Glutamatergic neuron (in vitro differentiated cells): ENCODE measurements around the gene RGMB. TPM values are rescaled to one million over a fixed set of nuclear protein-coding genes. Genes with fewer than 3 reads are reported as not detected.
"Not testable (repeated sequence)": the region's sequence is repeated elsewhere in the genome, so short reads cannot be mapped to it uniquely, and the experiment has no call there.

ENCODE experiments used
- DNase-seq: peaks from one replicate; pipeline ENCODE4 v3.0.0; 2022
- H3K27ac Mint-ChIP-seq: one replicate; pipeline ENCODE4 v1.8.0; 2020; ENCODE audit warnings: mild to moderate bottlenecking, mixed read lengths, inconsistent platforms; ENCODE audit not compliant: unreplicated experiment
- H3K27me3 Mint-ChIP-seq: one replicate; pipeline ENCODE4 v1.8.0; 2020; ENCODE audit warnings: mild to moderate bottlenecking, moderate library complexity, mixed read lengths, inconsistent platforms; ENCODE audit not compliant: unreplicated experiment
- H3K36me3 Mint-ChIP-seq: one replicate; pipeline ENCODE4 v1.8.0; 2020; ENCODE audit warnings: mild to moderate bottlenecking, mixed read lengths, inconsistent platforms; ENCODE audit not compliant: unreplicated experiment
- H3K4me1 Mint-ChIP-seq: one replicate; pipeline ENCODE4 v1.8.0; 2020; ENCODE audit warnings: mild to moderate bottlenecking, low read depth, mixed read lengths, inconsistent platforms; ENCODE audit not compliant: unreplicated experiment
- H3K4me3 Mint-ChIP-seq: one replicate; pipeline ENCODE4 v1.8.0; 2020; ENCODE audit warnings: mild to moderate bottlenecking, mixed read lengths, inconsistent platforms; ENCODE audit not compliant: unreplicated experiment
- H3K9me3 Mint-ChIP-seq: one replicate; pipeline ENCODE4 v1.8.0; 2020; ENCODE audit warnings: mild to moderate bottlenecking, moderate library complexity, mixed read lengths, inconsistent platforms; ENCODE audit not compliant: unreplicated experiment
- CTCF ChIP-seq: fragments of 200-600 bp; sonication (generic); IDR thresholded peaks from one replicate; pipeline ENCODE4 v1.5.0; 2021; ENCODE audit not compliant: partially characterized antibody, unreplicated experiment
- total RNA-seq: library from RNA; stranded (reverse); fragmentation: NEBNext Ultra II Directional; extraction: Animal tissue kit (Norgen Biotek cat#: 25700); gene quantifications from one replicate; pipeline ENCODE4 v1.2.1, GENCODE V29; 2021; ENCODE audit not compliant: unreplicated experiment

The RGMB gene
- total RNA-seq, 1 donor from 2014 or later, result 95.9 TPM

GRCh38 chr5:98735806-98736507 is 37.5 kb upstream of the RGMB start:
- H3K36me3 Mint-ChIP-seq, result peaks cover 8% of the 10 kb centered on the region
- TF ChIP-seq CTCF, result no peak
- H3K4me1 Mint-ChIP-seq, result no peaks in the 10 kb centered on the region
- no peak for DNase-seq
- no peaks in the 10 kb centered on the region for H3K27me3 Mint-ChIP-seq
- no peak overlapping the region for H3K4me3 Mint-ChIP-seq
- no peaks in the 10 kb centered on the region for H3K9me3 Mint-ChIP-seq
- no peak overlapping the region for H3K27ac Mint-ChIP-seq

GRCh38 chr5:98736753-98737152 is 36.7 kb upstream of the RGMB start:
- Mint-ChIP-seq H3K4me3 (no peak overlapping the region), H3K9me3 (no peaks in the 10 kb centered on the region), H3K27me3 (no peaks in the 10 kb centered on the region), H3K4me1 (peaks cover under 1% of the 10 kb centered on the region), H3K36me3 (peaks cover 8% of the 10 kb centered on the region), H3K27ac (no peak overlapping the region)
- no peak for TF ChIP-seq CTCF
- no peak for DNase-seq

DNA sequence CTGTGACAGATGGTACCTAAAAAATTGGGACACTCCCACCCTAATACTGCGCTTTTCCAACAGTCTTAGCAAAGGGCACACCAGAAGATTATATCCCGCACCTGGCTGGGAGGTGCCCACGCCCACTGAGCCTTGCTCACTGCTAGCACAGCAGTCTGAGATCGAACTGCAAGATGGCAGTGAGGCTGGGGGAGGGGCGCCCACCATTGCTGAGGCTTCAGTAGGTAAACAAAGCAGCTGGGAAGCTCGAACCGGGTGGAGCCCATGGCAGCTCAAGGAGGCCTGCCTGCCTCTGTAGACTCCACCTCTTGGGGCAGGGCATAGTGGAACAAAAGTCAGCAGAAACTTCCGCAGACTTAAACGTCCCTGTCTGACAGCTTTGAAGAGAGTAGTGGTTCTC is 36.0 kb upstream of the RGMB start:
- not testable (repeated sequence) for H3K36me3 Mint-ChIP-seq

GRCh38 chr5:98738481-98739149 is 34.8 kb upstream of the RGMB start:
- H3K27ac Mint-ChIP-seq, DNase-seq, H3K27me3 Mint-ChIP-seq, H3K9me3 Mint-ChIP-seq, H3K4me3 Mint-ChIP-seq, H3K4me1 Mint-ChIP-seq, H3K36me3 Mint-ChIP-seq: not testable (repeated sequence)

More for the DNA sequence above, 36.0 kb upstream of the RGMB start:
- not testable (repeated sequence) for DNase-seq, H3K4me1 Mint-ChIP-seq, H3K27ac Mint-ChIP-seq, H3K9me3 Mint-ChIP-seq, H3K27me3 Mint-ChIP-seq, H3K4me3 Mint-ChIP-seq

- peaks cover 2% of the 10 kb centered on the region for H3K27me3 Mint-ChIP-seq
- peaks cover 4% of the 10 kb centered on the region for H3K4me1 Mint-ChIP-seq
- H3K9me3 Mint-ChIP-seq, result no peaks in the 10 kb centered on the region
- no peak for TF ChIP-seq CTCF
- no peak overlapping the region for H3K27ac Mint-ChIP-seq
- no peak for DNase-seq
- H3K4me3 Mint-ChIP-seq, result no peak overlapping the region
- H3K36me3 Mint-ChIP-seq, result peaks cover under 1% of the 10 kb centered on the region
Measured at GRCh38 chr5:98741926-98742325, 31.5 kb upstream of the RGMB start.
